Spinal cord (tissue), 10 donors: ENCODE results near the gene CCDC14. TPM values are rescaled to one million over a fixed set of nuclear protein-coding genes. Genes with fewer than 3 reads are reported as not detected.
A peak's percentile ranks its signal among the peaks of the same experiment; 100 is the strongest.
"Not testable (repeated sequence)": the region's sequence is repeated elsewhere in the genome, so short reads cannot be mapped to it uniquely, and the experiment has no call there.

Experiments
- DNase-seq, 6 donors: peaks; one replicate each; pipeline versions ENCODE4 v3.0.0 to v3.0.0-alpha.2; 2013 to 2015; ENCODE audit warnings: low spot score in 6 of 6, low read depth in 4 of 6
- H3K27ac ChIP-seq: one replicate; pipeline ENCODE4 v1.5.1; 2013; ENCODE audit warnings: low read depth, low read length, control low read depth
- H3K27me3 ChIP-seq: one replicate; pipeline ENCODE4 v1.6.1; 2013; ENCODE audit warnings: low read length; ENCODE audit not compliant: control insufficient read depth, insufficient read depth
- H3K36me3 ChIP-seq: one replicate; pipeline ENCODE4 v1.6.1; 2013; ENCODE audit warnings: low read length; ENCODE audit not compliant: control insufficient read depth, insufficient read depth
- H3K4me1 ChIP-seq: one replicate; pipeline ENCODE4 v1.6.1; 2013; ENCODE audit warnings: low read length; ENCODE audit not compliant: control insufficient read depth, insufficient read depth
- H3K4me3 ChIP-seq: one replicate; pipeline ENCODE4 v1.5.1; 2013; ENCODE audit warnings: low read depth, low read length, control low read depth
- H3K9me3 ChIP-seq: one replicate; pipeline ENCODE4 v1.6.1; 2013; ENCODE audit warnings: low read length; ENCODE audit not compliant: control insufficient read depth, insufficient read depth
- WGBS: methylation state at CpG from one replicate; pipeline ENCODE4 v1.1.5; 2013; ENCODE audit warnings: missing lambda C conversion rate; ENCODE audit not compliant: insufficient coverage; 5-methylcytosine and 5-hydroxymethylcytosine counted together
- polyA plus RNA-seq, 2 donors: library from polyadenylated mRNA; unstranded; fragments of 120-200 nt; gene quantifications; one replicate each; pipeline ENCODE4 v1.2.1, GENCODE V29; 2013; ENCODE audit not compliant: insufficient read length in 2 of 2
- total RNA-seq, 2 donors: library from RNA; depleted of rRNA in 1 of 2; stranded (reverse); fragments of 120-200 nt in 1 of 2; fragments of >200 nt in 1 of 2; gene quantifications; one replicate each; pipeline versions ENCODE4 v1.2.3 to v1.2.4, GENCODE V29; 2013 to 2014
- donor health status: healthy.

The CCDC14 gene
- total and polyA plus RNA-seq, 4 donors, result 66.4 to 94.6 (median 79.6) TPM

GRCh38 chr3:123919353-123919752 is 41.7 kb downstream of the CCDC14 start:
- H3K27ac ChIP-seq, result no peak overlapping the region
- peaks cover 4% of the 10 kb centered on the region for H3K36me3 ChIP-seq
- no peak overlapping the region for H3K4me3 ChIP-seq
- H3K27me3 ChIP-seq, result no peaks in the 10 kb centered on the region
- no peak for DNase-seq
- peaks cover 7% of the 10 kb centered on the region for H3K9me3 ChIP-seq
- WGBS, result 100% methylated on average over 3 of the region's 3 CpGs
- H3K4me1 ChIP-seq, result no peaks in the 10 kb centered on the region

DNA sequence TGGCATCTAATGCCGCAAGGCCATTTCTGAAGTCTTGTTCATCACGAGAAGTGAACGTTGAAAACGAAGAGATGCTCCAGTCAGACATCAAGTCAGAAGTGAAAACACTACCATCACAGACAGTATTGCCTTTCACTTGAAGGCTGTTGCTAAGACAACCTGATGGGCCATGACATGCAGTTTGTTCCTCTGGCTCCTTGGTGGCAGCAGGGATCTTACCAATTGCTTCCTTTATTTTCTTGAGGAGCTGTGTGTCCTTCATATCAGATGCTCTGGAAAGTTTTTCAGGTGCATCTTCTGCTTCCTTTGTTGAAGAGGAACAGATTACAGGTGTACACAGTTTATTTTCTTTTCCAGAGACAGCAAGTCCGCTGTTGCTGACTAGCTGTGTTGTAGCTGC is 46.2 kb downstream of the CCDC14 start:
- WGBS, result 46% methylated on average over 4 of the region's 5 CpGs
- Histone ChIP-seq H3K4me1 (no peaks in the 10 kb centered on the region), H3K4me3 (no peak overlapping the region), H3K27me3 (no peaks in the 10 kb centered on the region), H3K27ac (no peak overlapping the region), H3K9me3 (no peaks in the 10 kb centered on the region), H3K36me3 (peaks cover 4% of the 10 kb centered on the region)
- peak in 3 of 6 donors; percentile 2 to 21 (median 10) for DNase-seq

DNA sequence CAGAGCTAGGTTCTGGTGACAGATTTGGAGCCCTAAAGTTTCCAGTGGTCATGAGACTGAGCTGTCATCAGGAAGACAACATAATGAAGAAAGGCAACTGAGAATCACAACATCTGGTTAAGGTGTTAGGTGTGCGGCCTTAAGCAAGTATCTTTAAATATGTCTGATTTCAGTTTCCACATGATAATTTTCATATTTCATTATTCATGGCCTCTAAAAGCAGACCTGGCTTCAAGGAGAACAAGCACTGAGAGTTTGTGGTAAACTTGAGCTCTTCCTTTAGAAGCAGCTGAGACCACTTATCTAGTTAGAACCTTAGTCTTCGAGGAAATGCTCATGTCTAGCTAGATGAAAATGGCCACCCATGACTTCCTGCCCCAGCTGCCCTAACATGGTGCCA is 51.2 kb downstream of the CCDC14 start:
- H3K4me3 ChIP-seq, result no peak overlapping the region
- no peak for DNase-seq
- H3K27me3 ChIP-seq, result no peaks in the 10 kb centered on the region
- H3K27ac ChIP-seq, result no peak overlapping the region
- no peaks in the 10 kb centered on the region for H3K4me1 ChIP-seq
- WGBS, result 100% methylated on average over 1 of the region's 2 CpGs
- no peaks in the 10 kb centered on the region for H3K9me3 ChIP-seq
- H3K36me3 ChIP-seq, result no peaks in the 10 kb centered on the region

DNA sequence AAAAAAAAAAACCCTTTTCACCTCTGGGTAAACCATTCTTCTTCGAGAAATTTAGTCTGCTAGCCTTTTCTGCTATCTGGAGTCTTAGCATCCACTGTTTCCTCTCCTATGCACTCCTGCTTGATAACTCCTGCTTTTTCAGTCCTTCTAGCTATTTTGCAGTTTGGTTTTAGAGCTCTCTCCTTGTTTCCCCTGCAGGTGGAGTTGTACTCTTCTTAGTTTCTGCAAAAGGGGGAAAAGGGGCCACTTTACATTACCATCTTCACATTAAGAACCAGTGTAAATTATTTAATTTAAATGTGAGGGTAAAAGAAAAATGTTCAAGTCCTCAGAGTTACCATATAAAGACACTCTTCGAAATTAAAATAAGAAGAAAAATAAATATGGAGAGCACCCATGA is 53.3 kb downstream of the CCDC14 start:
- no peaks in the 10 kb centered on the region for H3K4me1 ChIP-seq
- no peaks in the 10 kb centered on the region for H3K27me3 ChIP-seq
- no peak overlapping the region for H3K27ac ChIP-seq
- no peaks in the 10 kb centered on the region for H3K36me3 ChIP-seq
- no peak for DNase-seq
- 88% methylated on average over 1 of the region's 2 CpGs for WGBS
- no peak overlapping the region for H3K4me3 ChIP-seq
- no peaks in the 10 kb centered on the region for H3K9me3 ChIP-seq

DNA sequence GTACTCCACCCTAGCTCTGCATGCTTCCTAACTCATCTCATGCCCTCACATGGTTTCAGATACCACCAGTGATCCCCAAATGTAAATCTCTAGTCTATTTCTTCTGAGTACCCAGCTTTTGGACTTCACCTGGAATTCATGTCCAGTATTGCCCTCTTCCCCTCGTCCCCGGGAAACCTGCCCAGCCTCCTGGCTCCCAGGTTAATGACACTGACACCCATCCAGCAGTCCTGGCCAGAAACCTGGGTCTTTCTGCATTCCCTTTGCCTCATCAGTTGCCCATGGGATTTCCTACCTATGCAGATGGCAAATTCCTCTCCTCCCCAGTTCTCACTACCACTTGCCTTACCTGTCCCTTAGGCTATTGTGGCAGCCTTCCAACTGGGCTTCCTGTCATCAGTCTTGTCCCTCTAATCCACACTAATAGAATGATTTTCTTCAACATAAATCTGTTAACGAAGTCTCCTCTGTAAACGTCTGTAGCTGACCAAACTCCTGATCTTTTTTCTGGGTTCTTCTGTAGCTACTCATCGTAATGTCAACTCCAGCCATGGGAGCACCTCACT is 61.6 kb downstream of the CCDC14 start:
- 91% methylated on average over 5 of the region's 5 CpGs for WGBS

DNA sequence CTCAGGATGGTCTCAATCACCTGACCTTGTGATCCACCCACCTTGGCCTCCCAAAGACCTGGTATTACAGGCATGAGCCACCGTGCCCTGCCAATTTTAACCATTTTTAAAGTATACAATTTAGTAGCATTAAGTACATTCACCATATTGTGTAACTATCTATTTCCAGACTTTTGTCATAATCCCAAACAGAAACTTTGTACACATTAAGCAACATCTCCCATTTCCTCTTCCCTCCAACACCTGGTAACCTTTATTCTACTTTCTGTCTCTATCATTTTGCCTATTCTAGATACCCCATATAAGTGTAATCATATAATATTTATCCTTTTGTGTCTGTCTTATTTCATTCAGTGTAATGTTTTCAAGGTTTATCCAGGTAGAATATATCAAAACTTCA is 68.0 kb downstream of the CCDC14 start:
- H3K9me3 ChIP-seq, result peaks cover 7% of the 10 kb centered on the region
- WGBS, result no CpG with 5 or more reads among the region's 1 CpG
- no peak overlapping the region for H3K27ac ChIP-seq
- no peak overlapping the region for H3K4me3 ChIP-seq
- H3K4me1 ChIP-seq, result no peaks in the 10 kb centered on the region
- H3K36me3 ChIP-seq, result no peaks in the 10 kb centered on the region
- DNase-seq, result no peak
- H3K27me3 ChIP-seq, result no peaks in the 10 kb centered on the region

More for the DNA sequence above, 61.6 kb downstream of the CCDC14 start:
- no peaks in the 10 kb centered on the region for H3K36me3 ChIP-seq
- H3K9me3 ChIP-seq, result no peaks in the 10 kb centered on the region
- H3K4me1 ChIP-seq, result no peaks in the 10 kb centered on the region
- no peaks in the 10 kb centered on the region for H3K27me3 ChIP-seq
- no peak overlapping the region for H3K4me3 ChIP-seq
- no peak overlapping the region for H3K27ac ChIP-seq
- no peak for DNase-seq

DNA sequence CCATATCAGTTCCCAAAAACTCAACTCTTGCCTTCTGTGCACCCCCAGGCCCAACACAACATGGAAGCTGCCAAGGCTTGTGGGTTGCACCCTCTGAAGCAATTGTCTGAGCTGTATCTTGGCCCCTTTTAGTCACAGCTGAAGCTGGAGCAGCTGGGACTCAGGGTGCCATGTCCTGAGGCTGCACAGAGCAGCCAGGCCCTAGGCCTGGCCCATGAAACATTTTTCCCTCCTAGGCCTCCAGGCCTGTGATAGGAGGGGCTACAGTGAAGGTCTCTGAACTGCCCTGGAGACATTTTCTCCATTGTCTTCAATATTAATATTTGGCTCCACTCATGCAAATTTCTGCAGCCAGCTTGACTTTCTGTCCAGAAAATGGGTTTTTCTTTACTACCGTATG is 68.8 kb downstream of the CCDC14 start:
- no peak overlapping the region for H3K4me3 ChIP-seq
- H3K36me3 ChIP-seq, result no peaks in the 10 kb centered on the region
- no peak for DNase-seq
- no peaks in the 10 kb centered on the region for H3K4me1 ChIP-seq
- 0% methylated on average over 1 of the region's 1 CpG for WGBS
- no peaks in the 10 kb centered on the region for H3K27me3 ChIP-seq
- H3K9me3 ChIP-seq, result peaks cover 7% of the 10 kb centered on the region
- no peak overlapping the region for H3K27ac ChIP-seq

- not testable (repeated sequence) for H3K27ac ChIP-seq, H3K36me3 ChIP-seq, H3K27me3 ChIP-seq, H3K4me1 ChIP-seq, H3K9me3 ChIP-seq, DNase-seq, H3K4me3 ChIP-seq
- WGBS, result 56% methylated on average over 1 of the region's 1 CpG
Measured at GRCh38 chr3:123890991-123891390, 70.0 kb downstream of the CCDC14 start.

DNA sequence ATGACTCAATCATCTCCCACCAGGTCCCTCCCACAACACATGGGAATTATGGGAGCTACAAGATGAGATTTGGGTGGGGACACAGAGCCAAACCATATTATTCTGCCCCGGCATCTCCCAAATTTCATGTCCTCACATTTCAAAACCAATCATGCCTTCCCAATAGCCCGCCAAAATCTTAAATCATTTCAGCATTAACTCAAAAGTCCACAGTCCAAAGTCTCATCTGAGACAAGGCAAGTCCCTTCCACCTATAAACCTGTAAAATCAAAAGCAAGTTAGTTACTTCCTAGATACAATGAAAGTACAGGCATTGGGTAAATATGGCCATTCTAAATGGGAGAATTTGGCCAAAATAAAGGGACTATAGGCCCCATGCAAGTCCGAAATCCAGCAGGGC is 70.9 kb downstream of the CCDC14 start:
- not testable (repeated sequence) for H3K36me3 ChIP-seq, DNase-seq, H3K27ac ChIP-seq, H3K4me1 ChIP-seq, H3K27me3 ChIP-seq, H3K9me3 ChIP-seq, H3K4me3 ChIP-seq
- WGBS, result 100% methylated on average over 2 of the region's 3 CpGs

GRCh38 chr3:123884993-123885392 is 76.0 kb downstream of the CCDC14 start:
- Histone ChIP-seq H3K9me3 (no peaks in the 10 kb centered on the region), H3K36me3 (no peaks in the 10 kb centered on the region), H3K4me1 (peaks cover 11% of the 10 kb centered on the region), H3K27me3 (peaks cover 12% of the 10 kb centered on the region), H3K27ac (no peak overlapping the region), H3K4me3 (no peak overlapping the region)
- no peak for DNase-seq
